T-helper 1 cell (primary cell): ENCODE data around the gene RGS8.

Source experiments
- DNase-seq, 5 donors: peaks; one replicate each; pipeline ENCODE4 v3.0.0-alpha.2; 2012 to 2020

RGS8 gene

GRCh38 chr1:182670032-182670749, 14.2 kb downstream of the RGS8 start:
- no peak for DNase-seq

- DNase-seq = no peak
Observed at GRCh38 chr1:182669266-182669665, 15.1 kb downstream of the RGS8 start.

GRCh38 chr1:182668521-182669054, 15.8 kb downstream of the RGS8 start:
- DNase-seq = no peak

DNA sequence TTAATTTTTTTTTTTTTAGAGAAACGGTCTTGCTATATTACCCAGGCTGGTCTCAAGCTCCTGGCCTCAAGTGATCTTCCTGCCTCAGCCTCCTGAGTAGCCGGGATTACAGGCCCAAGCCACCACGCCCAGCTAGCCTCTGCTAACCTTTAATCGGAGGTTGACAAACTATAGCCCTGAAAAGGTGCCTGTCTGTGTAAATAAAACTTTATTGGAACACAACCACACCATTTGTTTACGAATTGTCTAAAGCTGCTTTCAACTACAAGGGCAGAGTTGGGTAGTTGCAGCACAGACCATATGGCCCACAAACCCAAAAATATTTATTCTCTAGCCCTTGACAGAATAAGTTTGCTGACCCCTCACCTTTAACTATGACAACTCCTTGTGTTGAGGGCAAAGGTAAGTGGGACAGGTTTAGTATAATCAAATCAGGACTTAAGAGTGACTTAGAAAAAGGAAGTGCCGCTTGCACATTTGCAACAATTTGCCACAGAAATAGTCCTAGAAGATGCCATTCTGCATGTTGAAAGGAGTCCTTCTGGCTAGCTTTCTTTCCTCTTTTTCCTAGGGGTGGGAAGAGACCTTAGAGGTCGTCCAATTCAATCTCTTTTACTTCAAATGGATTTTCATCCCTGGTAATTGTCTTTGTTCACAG, 16.4 kb downstream of the RGS8 start:
- DNase-seq = no peak

- no peak for DNase-seq
Observed at GRCh38 chr1:182666706-182667105, 17.7 kb downstream of the RGS8 start.

GRCh38 chr1:182664296-182664695, 20.1 kb downstream of the RGS8 start:
- no peak for DNase-seq

GRCh38 chr1:182662956-182663355, 21.4 kb downstream of the RGS8 start:
- no peak for DNase-seq

- DNase-seq = no peak
Observed at GRCh38 chr1:182662121-182662890, 22.1 kb downstream of the RGS8 start.

DNA sequence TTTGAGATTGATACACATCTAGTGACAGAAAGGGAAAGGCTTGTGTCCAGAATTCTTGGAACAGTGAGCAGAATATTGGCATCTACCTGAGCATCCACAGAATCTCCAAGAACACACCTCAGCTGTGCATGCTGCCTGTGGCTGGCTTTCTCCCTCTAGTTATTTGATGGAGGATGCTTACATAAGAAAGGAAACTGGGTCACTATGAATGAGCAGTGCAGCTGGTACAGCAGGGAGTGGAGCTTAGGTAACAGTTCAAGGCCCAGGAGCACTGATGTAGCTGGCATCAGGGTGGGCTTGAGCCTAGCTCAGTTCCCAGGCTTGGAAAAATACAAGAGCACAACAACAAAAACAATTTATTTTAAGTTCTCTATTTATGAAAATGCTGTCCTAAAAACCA, 26.3 kb downstream of the RGS8 start:
- DNase-seq = no peak

DNA sequence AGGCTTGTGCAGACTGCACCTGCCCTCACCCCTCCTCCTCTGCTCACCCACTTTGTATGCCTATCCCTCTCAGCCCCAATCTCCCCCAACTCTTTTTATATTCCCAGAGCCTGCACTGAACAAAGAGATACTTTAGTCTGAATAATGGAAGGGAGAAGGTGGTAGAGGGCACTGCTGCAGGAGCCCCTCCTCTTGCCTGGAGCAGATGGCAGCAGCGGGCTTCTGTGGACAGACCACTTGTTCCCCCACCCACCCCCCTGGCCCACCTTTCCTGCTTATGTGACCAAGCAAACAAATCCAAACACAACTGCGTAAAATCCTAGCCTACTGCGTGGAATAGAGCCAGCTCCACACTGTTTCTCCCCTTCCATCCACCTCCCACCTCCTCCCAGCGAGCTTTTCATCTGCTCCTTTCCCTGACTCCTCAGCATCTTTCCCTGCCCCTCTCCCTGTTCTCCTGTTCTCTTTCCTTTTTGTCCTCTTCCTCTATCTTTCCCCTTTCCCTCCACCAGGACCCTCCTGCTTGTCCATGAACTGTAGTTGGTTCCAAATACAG, 27.5 kb downstream of the RGS8 start:
- no peak for DNase-seq

GRCh38 chr1:182653986-182654385, 30.4 kb downstream of the RGS8 start:
- DNase-seq = no peak

DNA sequence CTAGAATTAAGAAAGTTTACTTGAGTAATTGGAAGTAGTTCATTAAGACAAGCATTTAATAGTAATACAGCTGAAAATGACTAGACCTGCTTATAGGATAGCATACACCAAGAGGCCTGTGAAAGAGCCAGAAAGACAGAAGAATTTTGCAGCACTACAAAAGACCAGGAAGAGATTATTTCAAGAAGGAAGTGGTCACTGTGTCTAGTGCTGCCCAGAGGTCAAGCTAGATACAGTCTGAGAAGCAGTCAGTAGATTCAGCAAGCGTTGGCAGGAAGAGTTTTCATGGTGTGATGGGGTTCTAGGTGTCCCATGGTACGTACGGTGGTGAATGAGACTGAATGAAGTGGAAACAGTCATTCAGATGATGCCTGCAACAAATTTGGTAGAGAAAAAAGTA, 31.5 kb downstream of the RGS8 start:
- no peak for DNase-seq

GRCh38 chr1:182651339-182651724, 33.1 kb downstream of the RGS8 start:
- DNase-seq = no peak

- DNase-seq = no peak
Observed at GRCh38 chr1:182650678-182651338, 33.6 kb downstream of the RGS8 start.

GRCh38 chr1:182649041-182649440, 35.3 kb downstream of the RGS8 start:
- DNase-seq = no peak

DNA sequence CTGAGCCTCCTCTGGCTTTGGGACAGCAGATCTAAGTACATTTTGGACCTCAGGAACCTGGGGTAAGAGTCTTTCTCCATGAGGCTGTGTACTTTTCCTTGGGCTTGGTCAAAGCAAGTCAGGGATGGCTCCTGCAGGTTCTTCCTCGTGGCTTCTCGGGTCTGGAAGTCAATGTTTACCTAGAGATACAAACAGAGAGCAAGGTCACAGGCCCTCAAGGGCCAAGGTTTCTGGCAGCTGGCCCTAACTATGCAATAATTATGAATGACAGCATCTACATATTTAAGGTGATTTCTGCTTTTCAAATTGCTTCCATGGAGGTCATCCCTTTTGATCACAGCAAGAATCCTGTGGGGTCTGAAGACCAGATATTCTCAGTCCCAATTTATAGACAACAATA, 37.6 kb downstream of the RGS8 start:
- DNase-seq = no peak

GRCh38 chr1:182644886-182645285, 39.5 kb downstream of the RGS8 start:
- no peak for DNase-seq

DNA sequence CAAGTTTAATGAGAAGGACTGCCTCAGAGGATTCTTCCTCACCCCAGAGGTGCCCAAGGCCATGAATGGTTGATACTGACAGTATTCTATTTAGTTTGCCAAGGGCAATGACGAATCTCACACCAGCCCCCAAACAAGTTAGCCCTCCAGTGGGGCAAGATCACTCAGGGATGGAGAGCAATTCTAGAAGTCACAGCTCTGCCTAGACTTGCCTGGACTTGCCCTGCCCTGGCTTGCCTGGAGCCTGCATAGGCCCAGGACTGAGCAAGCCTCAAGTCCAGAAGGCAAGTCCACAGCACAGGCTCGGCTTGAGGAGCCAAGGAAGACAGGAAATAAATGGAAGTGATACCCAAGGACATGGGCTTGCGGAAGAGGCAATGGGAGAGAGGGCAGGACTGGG, 40.7 kb downstream of the RGS8 start:
- DNase-seq = no peak

GRCh38 chr1:182642461-182642860, 41.9 kb downstream of the RGS8 start:
- no peak for DNase-seq

DNA sequence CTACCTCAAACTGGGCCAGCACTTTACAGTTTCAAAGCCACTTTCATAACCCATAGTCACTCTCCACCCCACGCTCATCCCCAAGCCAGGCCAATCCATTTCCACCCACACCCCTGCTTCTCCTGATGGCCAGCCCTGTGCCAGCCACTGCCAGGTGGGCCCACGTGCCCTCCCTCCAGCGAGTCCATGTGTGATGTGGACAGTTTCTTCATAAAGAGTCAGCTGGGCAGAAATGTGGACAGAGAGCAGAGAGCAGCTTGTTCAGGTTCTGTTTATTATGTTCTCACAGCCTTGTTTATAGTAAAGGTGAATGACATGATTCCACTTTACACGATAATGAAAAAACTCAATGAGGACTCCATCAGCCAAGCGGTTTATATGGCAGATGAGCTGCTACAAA, 42.8 kb downstream of the RGS8 start:
- no peak for DNase-seq

DNA sequence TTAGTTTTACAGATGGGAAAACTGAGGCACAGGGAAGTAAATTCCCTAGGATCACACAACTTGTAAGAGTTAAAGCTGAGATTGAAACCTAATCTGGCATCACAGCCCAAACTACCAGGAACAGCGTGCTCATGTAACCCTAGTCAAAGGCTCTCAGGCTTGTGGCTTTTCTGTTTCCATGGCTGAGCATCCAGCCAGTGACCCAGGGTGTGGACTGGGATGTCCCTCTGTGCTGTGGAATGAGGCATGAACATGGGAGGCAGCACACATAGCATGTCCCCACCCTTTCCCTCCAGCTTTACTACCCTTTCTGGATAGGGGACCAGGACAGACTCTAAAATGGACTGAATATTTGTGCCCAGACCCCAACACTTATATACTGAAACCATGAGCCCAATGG, 45.1 kb downstream of the RGS8 start:
- no peak for DNase-seq

DNA sequence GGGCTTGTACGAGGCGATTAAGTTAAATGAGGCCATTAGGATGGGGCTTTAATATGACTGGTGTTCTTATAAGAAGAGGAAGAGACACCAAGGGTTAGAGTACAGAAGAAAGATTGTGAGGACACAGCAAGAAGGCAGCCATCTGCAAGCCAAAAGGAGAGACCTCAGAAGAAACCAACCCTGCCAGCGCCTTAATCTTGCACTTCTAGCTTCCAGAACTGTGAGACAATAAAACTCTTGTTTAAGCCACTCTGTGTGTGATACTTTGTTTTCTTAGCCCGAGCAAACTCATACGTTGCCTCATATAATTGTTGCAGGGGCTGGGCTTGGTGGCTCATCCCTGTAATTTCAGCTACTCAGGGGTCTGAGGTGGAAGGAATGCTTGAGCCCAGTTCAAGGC, 46.6 kb downstream of the RGS8 start:
- DNase-seq = no peak

GRCh38 chr1:182635871-182636270, 48.5 kb downstream of the RGS8 start:
- no peak for DNase-seq
